Activated naive CD4-positive, alpha-beta T cell treated with anti-CD3 and anti-CD28 coated beads, Interleukin-2, amount 50 U/mL, for 72 hours (primary cell): ENCODE results near the gene IL19. TPM values are rescaled to one million over a fixed set of nuclear protein-coding genes. Genes with fewer than 3 reads are reported as not detected.

ENCODE experiments used
- ATAC-seq, 2 donors: fragments of 150-1000 bp; cut with Tn5 transposase; 2 replicates each; pipeline ENCODE4 v1.10.0; 2021; ENCODE audit warnings: mild to moderate bottlenecking in 2 of 2, moderate library complexity in 2 of 2
- DNase-seq, 2 donors: peaks; one replicate each; pipeline ENCODE4 v3.0.0; 2021 to 2022; ENCODE audit warnings: low spot score in 2 of 2
- H3K27ac Mint-ChIP-seq, 2 donors: one replicate each; pipeline ENCODE4 v1.8.0; 2022; ENCODE audit warnings: mild to moderate bottlenecking in 2 of 2, mixed read lengths in 2 of 2
- H3K36me3 Mint-ChIP-seq, 2 donors: one replicate each; pipeline ENCODE4 v1.8.0; 2022; ENCODE audit warnings: mixed read lengths in 2 of 2
- H3K9me3 Mint-ChIP-seq, 2 donors: one replicate each; pipeline ENCODE4 v1.8.0; 2022; ENCODE audit warnings: mixed read lengths in 2 of 2
- total RNA-seq, 2 donors: library from RNA; stranded (reverse); gene quantifications; one replicate each; pipeline ENCODE4 v1.2.3, GENCODE V29; 2022

IL19 gene
- total RNA-seq, 2 donors from 2014 or later = not detected

DNA sequence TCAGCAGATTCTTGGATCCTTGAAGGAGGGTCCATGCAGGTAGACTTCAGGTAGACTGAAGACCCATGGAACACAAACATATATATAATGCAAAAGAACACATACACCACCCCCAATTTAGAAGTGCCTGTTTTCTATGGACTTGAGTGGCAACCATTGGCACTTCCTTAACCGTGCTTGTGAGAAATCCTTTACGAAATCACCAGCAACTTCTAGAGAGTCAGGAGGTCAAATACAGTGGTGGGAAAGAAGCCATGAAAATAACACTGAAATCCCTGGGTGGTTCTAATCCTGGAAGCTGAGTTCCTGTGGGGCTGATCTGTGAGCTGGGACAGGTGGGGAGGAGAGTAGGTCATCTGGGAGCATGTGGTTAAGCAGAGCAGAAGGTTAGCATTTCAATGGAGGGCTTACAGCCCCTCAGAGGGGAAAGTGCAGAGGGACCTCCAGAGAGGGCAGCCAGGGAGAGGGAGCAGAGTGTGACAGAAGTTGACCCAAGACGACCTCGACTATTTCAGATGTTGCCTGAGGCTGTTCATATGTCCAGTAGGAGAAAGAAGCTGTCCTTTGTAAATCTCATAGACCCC is 14.7 kb downstream of the IL19 start:
- no peak for ATAC-seq
- no peaks in the 10 kb centered on the region for H3K36me3 Mint-ChIP-seq
- no peak for DNase-seq

DNA sequence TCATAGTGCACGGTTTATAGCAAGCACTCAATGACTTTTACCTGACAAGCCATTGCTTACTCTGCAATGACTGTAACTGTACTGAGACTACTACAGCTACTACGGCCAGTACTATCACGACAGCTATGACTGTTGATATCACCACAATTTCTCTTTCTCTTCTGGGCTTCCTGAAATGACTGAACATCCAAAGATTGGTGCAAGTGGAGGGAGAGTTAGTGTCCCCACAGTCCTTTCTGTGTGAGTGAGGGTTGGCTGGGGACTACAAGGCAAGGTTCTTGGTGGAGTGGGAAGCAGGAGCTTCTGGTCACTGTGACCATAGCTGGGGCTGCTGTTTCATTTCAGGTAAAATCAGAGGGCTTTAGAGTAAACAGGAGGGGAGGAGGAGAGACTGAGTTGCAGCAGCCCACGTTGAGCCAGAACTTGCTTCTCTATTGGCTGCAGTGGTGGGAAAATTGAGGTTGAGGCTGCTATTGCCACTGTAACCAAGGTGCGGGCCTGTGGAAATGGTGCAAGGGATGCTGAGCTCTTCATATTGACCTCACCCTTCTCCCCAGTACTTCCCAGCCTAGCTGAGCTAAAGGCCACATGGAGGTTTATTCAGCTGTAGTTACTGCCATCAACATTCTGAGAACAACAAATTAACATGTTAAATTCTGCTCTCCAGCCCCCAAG is 15.8 kb downstream of the IL19 start:
- DNase-seq = no peak
- ATAC-seq = peak; percentile 47 to 65
- Mint-ChIP-seq H3K27ac (no peak overlapping the region), H3K9me3 (no peaks in the 10 kb centered on the region), H3K36me3 (no peaks in the 10 kb centered on the region)

More for the DNA sequence above, 14.7 kb downstream of the IL19 start:
- H3K9me3 Mint-ChIP-seq = no peaks in the 10 kb centered on the region
- peak overlapping the region; percentile 17 to 69 for H3K27ac Mint-ChIP-seq

DNA sequence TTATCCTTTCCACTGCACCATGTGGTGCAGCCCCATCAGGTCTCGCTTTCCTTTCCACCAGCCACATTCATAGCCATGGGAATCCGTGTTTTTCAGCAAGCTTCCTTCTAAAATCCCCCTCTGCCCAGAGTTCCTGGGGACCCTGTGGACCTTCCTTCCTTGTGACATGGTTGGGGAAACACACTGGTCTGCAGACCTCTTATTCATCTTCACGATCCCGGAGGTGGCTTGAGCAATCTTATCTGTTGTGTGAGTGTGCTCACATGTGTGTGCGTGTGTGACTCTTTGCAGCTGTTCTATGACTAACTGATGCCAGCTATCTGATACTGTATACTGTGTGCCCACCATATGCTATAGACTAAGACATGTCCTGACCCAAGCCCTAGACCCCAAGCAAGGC is 17.3 kb downstream of the IL19 start:
- H3K36me3 Mint-ChIP-seq = no peaks in the 10 kb centered on the region
- H3K9me3 Mint-ChIP-seq = no peaks in the 10 kb centered on the region
- DNase-seq = no peak
- no peak overlapping the region for H3K27ac Mint-ChIP-seq
- no peak for ATAC-seq

DNA sequence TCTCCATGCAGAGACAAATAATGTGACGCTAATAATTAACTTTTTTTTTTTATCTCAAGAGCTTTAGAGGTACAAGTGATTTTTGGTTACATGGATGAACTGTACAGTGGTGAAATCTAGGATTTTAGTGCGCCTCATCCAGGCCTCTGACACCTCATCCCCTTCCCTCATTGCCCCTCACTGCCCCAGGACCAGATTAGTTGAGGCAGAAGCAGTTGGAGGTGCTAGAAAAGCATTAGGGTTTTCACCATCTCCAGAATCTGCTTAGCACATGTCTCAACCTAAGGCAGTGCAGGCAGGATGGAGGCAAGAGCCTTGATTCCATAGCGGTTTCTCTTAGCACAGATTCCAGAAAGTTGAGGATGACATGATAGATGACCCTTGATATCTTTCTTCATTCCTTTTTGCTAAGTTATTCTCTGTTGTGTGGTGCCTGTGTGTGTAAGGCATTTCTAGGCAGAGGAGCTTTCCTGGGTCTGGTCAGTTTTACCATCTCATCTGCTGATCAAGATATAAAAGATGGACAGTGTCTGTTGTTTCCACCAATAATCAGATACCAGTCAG is 18.0 kb downstream of the IL19 start:
- ATAC-seq (no peak), DNase-seq (no peak)
- Mint-ChIP-seq H3K27ac (no peak overlapping the region), H3K36me3 (no peaks in the 10 kb centered on the region), H3K9me3 (no peaks in the 10 kb centered on the region)

DNA sequence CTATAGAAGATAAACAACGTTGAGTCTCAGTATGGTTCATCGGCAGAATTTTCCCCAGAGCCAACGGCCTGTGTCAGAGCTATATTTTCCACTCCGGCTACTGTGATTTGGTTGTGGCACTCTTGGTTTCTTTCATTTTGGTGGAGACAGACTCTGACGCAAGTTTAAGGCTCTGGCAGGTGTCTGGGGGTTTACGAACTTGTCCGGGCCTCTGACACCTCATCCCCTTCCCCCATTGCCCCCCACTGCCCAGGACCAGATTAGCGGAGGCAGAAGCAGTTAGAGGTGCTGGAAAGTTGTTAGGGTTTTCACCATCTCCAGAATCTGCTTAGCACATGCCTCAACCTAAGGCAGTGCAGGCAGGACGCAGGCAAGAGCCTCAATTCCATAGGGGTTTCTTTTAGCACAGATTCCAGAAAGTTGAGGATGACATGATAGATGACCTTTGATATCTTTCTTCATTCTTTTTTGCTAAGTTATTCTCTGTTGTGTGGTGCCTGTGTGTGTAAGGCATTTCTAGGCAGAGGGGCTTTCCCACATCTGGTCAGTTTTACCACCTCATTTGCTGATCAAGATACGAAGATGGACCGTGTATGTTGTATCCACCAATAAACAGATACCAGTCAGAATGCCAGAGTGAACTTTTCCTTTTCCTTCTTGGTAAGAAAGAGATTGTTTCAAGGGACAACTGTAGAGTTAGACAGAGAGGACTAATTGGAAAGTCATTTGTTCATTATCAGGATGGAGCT is 20.1 kb downstream of the IL19 start:
- ATAC-seq (no peak), DNase-seq (no peak)
- Mint-ChIP-seq H3K9me3 (no peaks in the 10 kb centered on the region), H3K36me3 (no peaks in the 10 kb centered on the region), H3K27ac (peak overlapping the region in 1 of 2 donors; percentile 65)

DNA sequence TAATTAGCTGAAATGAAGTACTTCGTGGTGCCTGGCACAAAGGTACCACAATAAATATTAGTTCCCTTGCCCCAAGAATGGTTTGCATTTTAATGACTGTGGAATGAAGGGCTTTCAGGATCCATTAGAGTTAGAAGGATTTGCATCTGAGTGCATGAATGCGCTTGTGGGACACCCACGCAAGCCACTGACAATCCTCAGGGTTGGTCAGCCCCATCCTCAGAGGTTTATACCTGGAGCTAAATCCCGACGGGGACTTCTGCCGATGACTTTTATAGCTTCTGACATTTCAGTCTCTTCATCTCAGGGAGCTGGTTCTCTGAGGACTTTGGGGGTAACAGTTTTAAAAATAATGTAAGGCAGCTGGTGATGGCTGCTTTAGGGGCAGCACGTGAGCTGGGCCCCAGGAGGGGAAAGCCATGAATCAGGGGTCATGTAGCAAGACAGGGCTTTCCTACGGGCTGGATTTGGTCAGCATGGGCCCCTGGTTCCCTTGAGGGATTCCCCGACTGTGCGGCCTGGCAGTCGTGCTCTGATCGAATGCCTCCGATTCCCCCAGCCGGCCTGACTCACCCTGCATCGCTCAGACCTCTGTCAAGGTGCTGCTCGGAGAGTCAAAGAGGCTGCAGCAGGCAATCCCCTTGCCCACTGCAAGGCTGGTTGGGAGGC is 22.5 kb downstream of the IL19 start:
- no peak for DNase-seq
- no peaks in the 10 kb centered on the region for H3K9me3 Mint-ChIP-seq
- ATAC-seq = peak in 1 of 2 donors; percentile 53
- H3K36me3 Mint-ChIP-seq = no peaks in the 10 kb centered on the region
- no peak overlapping the region for H3K27ac Mint-ChIP-seq

DNA sequence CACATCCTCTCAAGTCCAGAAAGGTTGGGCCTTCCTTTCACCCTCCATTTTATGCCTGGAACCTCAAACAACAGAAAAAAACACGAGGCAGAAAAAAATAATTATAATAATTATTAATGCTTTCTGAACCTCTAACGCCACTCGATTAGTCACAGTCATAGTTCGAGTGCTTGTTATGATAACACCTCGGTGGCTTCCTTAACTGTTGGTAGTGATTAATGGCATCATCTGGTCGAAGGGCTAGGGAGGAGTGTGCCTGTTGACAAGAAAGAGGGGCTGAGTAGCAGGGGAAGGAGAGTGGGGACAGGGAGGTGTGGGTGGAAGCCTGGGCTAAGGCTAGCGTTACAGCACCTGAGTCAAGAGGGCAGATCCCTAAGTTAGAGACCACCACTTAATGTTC is 23.0 kb downstream of the IL19 start:
- ATAC-seq (no peak), DNase-seq (no peak)
- Mint-ChIP-seq H3K27ac (peak overlapping the region in 1 of 2 donors; percentile 83), H3K36me3 (no peaks in the 10 kb centered on the region), H3K9me3 (no peaks in the 10 kb centered on the region)

DNA sequence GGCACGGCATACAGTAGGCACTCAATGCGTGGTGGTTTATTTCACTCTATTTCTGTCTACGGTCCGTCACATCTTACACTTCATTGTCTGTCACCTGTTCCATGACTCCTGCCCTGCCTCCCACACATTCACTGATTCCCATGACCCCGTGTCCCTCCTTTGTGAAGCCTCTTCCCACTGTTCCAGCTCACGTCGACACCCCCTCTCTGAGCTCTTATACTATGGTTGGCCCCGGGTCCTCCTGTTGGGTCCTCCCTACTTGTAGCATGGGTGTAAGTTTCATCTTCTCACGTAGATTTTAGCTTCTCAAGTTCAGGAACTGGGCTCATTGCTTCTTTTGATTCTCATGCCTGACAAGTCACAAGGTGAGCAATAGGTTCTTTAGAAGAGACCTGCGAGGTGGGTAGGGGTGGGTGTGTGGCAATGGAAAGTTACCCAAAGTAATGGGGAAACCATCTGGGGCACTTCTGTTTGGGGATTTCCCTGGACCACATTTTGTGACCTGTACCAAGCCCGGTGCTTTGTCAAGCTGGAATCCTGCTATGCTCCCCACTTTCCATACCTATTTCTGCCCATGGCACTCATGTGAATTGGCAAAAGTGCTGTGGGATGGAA is 23.8 kb downstream of the IL19 start:
- H3K27ac Mint-ChIP-seq = peak overlapping the region; percentile 73 to 83
- DNase-seq (no peak), ATAC-seq (peak; percentile 69 to 84)
- H3K36me3 Mint-ChIP-seq = no peaks in the 10 kb centered on the region
- no peaks in the 10 kb centered on the region for H3K9me3 Mint-ChIP-seq

DNA sequence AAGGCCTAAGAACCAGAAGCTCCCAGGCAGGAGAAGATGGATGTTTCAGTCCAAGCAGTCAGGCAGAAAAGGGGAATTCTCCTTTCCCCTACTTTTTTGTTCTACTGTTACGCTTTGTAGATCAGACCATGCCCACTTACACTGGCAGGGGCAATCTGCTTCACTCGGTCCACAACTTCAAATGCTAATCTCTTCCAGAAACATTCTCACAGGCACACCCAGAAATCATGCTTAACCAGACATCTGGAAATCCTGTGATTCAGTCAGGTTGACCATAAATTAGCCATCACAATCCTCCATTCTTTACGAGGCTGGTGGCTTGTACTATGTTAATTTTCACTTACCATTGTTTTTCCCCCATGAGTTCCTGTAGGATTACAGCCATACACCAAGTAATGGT is 25.5 kb downstream of the IL19 start:
- no peak for ATAC-seq
- H3K36me3 Mint-ChIP-seq = no peaks in the 10 kb centered on the region
- H3K27ac Mint-ChIP-seq = no peak overlapping the region
- no peak for DNase-seq
- no peaks in the 10 kb centered on the region for H3K9me3 Mint-ChIP-seq

DNA sequence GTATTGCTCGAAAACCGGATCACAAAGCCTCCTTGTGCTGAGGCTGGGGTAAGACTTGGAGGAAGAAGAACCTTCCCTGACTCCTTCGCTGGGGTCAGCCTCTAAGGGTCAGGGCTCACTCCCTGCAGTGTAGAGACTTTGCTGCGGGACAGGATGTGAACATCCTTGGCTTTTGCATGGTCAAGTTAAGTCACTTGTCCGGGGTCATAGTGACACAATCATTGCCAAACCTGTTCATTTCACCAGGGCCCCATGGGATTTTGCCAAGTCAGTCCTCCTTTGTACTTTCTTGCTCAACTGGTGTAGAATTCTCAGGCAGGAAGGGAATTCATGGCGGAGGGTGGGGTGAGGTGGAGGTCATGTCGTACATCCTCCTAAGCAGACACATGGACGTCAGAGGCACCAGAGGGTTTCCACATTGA is 26.4 kb downstream of the IL19 start:
- no peaks in the 10 kb centered on the region for H3K36me3 Mint-ChIP-seq
- H3K27ac Mint-ChIP-seq = no peak overlapping the region
- H3K9me3 Mint-ChIP-seq = no peaks in the 10 kb centered on the region
- no peak for DNase-seq
- ATAC-seq = no peak

DNA sequence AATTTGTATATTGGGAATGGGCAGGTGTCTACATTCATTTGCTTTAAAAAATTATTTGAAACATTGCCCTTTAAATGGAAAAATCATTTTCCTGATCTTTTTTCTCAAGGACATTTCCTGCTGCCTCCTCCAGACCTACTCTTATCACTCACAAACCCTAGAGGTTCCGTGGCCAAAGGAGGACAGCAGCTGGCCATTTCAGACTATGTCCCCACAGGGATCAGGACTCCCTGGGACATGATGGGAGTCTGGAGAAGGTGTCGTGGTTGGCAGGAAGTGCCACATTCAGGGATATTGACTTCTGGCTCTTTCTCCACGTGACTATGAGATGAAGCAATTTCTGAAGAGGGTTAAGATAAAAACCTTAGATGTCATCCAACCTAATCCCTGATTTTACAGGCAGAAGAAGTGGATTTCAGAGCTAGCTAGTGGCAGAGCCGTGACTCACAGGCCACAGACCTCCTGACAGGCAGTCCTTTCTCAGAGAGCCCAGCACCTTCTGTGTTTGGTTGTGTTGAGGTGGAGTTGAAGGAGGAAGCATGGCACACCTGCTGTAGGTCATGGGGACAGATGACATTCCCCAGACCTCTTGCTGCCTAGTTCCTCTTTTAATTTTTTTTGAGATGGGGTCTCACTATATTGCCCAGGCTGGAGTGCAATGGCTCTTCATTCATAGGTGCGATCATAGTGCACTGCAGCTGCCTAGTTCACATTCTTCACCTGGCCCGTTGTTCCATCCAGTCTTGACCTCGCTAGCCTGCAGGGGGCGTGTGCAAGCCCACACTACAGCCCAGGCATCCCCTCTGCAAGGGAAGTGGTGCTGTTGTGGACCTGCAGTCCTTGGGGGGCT is 27.2 kb downstream of the IL19 start:
- ATAC-seq = no peak
- DNase-seq = no peak

DNA sequence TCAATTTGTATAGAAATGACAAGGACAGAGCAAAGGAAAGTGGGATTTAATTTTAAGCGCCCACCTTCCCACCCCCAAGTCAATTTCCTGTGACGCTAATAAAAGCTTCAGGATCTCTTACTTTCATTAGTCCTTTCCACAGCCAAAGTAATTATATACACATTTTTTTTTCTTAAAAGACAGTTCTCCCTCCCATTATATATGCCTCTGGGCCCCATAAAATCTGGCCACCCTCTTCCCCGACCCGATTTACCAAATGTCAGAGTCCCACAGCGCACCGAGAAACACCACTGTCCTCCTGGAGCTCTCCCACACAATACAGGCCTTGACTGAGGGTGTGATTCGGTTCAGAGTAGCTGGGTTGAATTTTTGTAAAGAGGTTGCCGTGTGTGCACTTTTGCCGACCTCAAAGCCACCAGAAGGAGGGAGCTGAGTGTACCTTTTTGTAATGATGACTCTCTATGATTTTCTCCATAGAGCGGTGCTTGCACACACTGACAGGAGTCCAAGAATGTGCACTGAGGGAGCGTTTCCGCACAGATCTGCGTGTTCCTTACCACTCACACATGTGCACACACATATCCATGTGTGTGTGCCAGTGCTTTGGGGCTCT is 27.9 kb downstream of the IL19 start:
- Mint-ChIP-seq H3K27ac (no peak overlapping the region), H3K9me3 (no peaks in the 10 kb centered on the region), H3K36me3 (no peaks in the 10 kb centered on the region)
- ATAC-seq (no peak), DNase-seq (no peak)

More for the DNA sequence above, 27.2 kb downstream of the IL19 start:
- H3K36me3 Mint-ChIP-seq = no peaks in the 10 kb centered on the region
- no peak overlapping the region for H3K27ac Mint-ChIP-seq
- no peaks in the 10 kb centered on the region for H3K9me3 Mint-ChIP-seq

DNA sequence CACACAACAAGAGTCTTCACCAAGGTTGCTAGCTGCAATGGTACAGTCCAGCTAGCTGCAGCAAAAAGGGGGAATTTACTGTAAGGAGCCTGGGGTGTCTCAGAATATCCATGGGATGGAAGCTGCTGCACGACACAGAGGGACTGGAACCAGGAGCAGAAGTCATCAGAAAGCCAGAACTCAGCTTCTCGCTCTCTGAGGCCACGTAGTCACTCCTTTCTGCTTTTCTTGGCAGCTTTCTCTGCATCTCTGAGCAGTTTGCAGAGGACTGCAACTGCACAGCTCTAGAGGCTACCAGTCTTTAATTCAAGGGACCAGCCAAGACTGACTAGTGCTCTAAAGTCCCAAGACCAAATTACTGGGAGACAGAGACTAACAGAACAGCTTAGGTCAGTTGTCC is 28.7 kb downstream of the IL19 start:
- Mint-ChIP-seq H3K27ac (no peak overlapping the region), H3K36me3 (no peaks in the 10 kb centered on the region), H3K9me3 (no peaks in the 10 kb centered on the region)
- DNase-seq (no peak), ATAC-seq (no peak)

DNA sequence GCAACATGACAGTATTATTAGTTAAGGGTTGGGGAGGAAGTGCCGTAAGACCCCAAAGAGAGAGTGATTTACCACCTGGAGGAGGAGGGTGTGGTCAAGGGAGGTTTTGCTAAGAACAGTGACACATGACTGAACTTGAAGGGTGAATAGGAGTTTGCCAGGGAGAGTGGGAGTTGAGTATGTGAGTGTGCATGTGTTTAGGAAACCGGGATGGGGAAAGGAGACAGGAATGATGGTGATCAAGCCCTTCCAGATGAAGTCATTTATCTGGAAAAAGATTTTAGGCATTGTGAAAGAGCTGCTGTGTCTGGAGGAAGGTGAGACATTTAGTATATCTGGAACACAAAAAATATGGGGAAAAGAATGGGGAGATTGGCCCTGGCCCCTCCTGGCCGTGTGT is 29.8 kb downstream of the IL19 start:
- Mint-ChIP-seq H3K9me3 (no peaks in the 10 kb centered on the region), H3K36me3 (no peaks in the 10 kb centered on the region), H3K27ac (no peak overlapping the region)
- DNase-seq (no peak), ATAC-seq (no peak)

DNA sequence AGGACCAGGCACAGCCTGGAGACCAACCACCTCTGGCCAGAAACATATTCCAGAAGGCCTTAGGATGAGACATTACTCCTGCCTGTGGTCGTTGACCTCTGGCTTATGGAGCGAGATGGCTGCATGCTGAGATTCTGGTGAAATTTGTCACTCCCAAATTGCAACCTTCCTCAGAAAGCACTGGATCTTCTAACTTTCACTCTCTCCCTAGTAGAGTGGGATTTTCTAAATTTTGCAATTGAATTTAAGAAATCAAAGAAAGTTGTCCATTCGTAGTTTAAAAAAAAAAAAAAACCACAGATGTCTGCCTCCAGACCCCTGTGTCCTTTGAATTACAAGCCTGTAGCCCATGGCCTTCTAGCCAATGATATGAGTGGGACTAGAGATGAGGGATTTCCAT is 30.3 kb downstream of the IL19 start:
- no peak for ATAC-seq
- H3K27ac Mint-ChIP-seq = no peak overlapping the region
- H3K9me3 Mint-ChIP-seq = no peaks in the 10 kb centered on the region
- no peak for DNase-seq
- no peaks in the 10 kb centered on the region for H3K36me3 Mint-ChIP-seq
